WTC11 (cell line): Measurements from ENCODE around the gene SMARCA4. TPM values are rescaled to one million over a fixed set of nuclear protein-coding genes. Genes with fewer than 3 reads are reported as not detected.

Experiments
- ATAC-seq: fragments of 200-7000 bp; cut with Tn5 transposase; 2 replicates; pipeline ENCODE4 v1.10.0; 2021; ENCODE audit warnings: mild to moderate bottlenecking, moderate library complexity
- CTCF ChIA-PET: fragments of 300-600 bp; sonication (Branson Sonifier 250); formaldehyde crosslinking; loops from one replicate; lab custom pipeline; 2021; ENCODE audit warnings: antibody characterized with exemption; lab: Charles Lee
- POLR2A ChIA-PET: fragments of 350-600 bp; sonication (Branson Sonifier 250); formaldehyde crosslinking; loops from one replicate; lab custom pipeline; 2021; ENCODE audit warnings: antibody characterized with exemption; lab: Charles Lee
- DNase-seq: peaks from one replicate; pipeline ENCODE4 v3.0.0; 2021; ENCODE audit warnings: low spot score
- H3K27ac Mint-ChIP-seq: 2 replicates; pipeline ENCODE4 v1.8.0; 2021; ENCODE audit warnings: mixed read lengths
- H3K27me3 Mint-ChIP-seq: 2 replicates; pipeline ENCODE4 v1.8.0; 2021; ENCODE audit warnings: low read depth, mild to moderate bottlenecking, moderate library complexity, mixed read lengths
- H3K36me3 Mint-ChIP-seq: 2 replicates; pipeline ENCODE4 v1.8.0; 2021; ENCODE audit warnings: mixed read lengths
- H3K4me1 Mint-ChIP-seq: 2 replicates; pipeline ENCODE4 v1.8.0; 2022; ENCODE audit warnings: mixed read lengths
- H3K4me3 Mint-ChIP-seq: 2 replicates; pipeline ENCODE4 v1.8.0; 2021; ENCODE audit warnings: mild to moderate bottlenecking, moderate library complexity, mixed read lengths
- H3K9me3 Mint-ChIP-seq: 2 replicates; pipeline ENCODE4 v1.8.0; 2021; ENCODE audit warnings: mixed read lengths
- ATF6 ChIP-seq: sonication (generic); formaldehyde crosslinking; IDR thresholded peaks from 2 replicates; pipeline ENCODE4 v1.8.1; 2023; ENCODE audit warnings: mild to moderate bottlenecking, missing genetic modification reagents
- CREM ChIP-seq: sonication (generic); formaldehyde crosslinking; IDR thresholded peaks from 2 replicates; pipeline ENCODE4 v1.8.1; 2022; ENCODE audit warnings: mild to moderate bottlenecking, missing genetic modification reagents, moderate library complexity
- CTCF ChIP-seq: fragments of 200-600 bp; IDR thresholded peaks from 2 replicates; pipeline ENCODE4 v1.8.0; 2022; ENCODE audit warnings: antibody characterized with exemption
- ESRRA ChIP-seq: sonication (generic); formaldehyde crosslinking; IDR thresholded peaks from 2 replicates; pipeline ENCODE4 v1.8.1; 2022; ENCODE audit warnings: mild to moderate bottlenecking, missing genetic modification reagents, borderline replicate concordance
- FOXJ3 ChIP-seq: sonication (generic); formaldehyde crosslinking; IDR thresholded peaks from 2 replicates; pipeline ENCODE4 v1.9.0; 2021; ENCODE audit warnings: missing genetic modification reagents, mild to moderate bottlenecking, borderline replicate concordance
- KAT7 ChIP-seq: sonication (generic); formaldehyde crosslinking; IDR thresholded peaks from 2 replicates; pipeline ENCODE4 v1.8.1; 2023; ENCODE audit warnings: missing genetic modification reagents, mild to moderate bottlenecking, borderline replicate concordance
- MLX ChIP-seq: sonication (generic); formaldehyde crosslinking; IDR thresholded peaks from 2 replicates; pipeline ENCODE4 v1.8.1; 2023; ENCODE audit warnings: mild to moderate bottlenecking, missing genetic modification reagents, moderate library complexity
- RORB ChIP-seq: fragments of 250-450 bp; sonication (Bioruptor Pico); IDR thresholded peaks from 2 replicates; pipeline ENCODE4 v1.9.0; 2021; ENCODE audit warnings: mild to moderate bottlenecking
- SMAD3 ChIP-seq: sonication (generic); formaldehyde crosslinking; IDR thresholded peaks from 2 replicates; pipeline ENCODE4 v1.8.0; 2022; ENCODE audit warnings: missing genetic modification reagents, mild to moderate bottlenecking, borderline replicate concordance
- SMAD4 ChIP-seq: sonication (generic); formaldehyde crosslinking; IDR thresholded peaks from 2 replicates; pipeline ENCODE4 v1.8.0; 2022; ENCODE audit warnings: mild to moderate bottlenecking, missing genetic modification reagents
- TEAD1 ChIP-seq: sonication (generic); formaldehyde crosslinking; IDR thresholded peaks from 2 replicates; pipeline ENCODE4 v1.8.0; 2022; ENCODE audit warnings: mild to moderate bottlenecking, missing genetic modification reagents
- TEAD4 ChIP-seq: sonication (generic); formaldehyde crosslinking; IDR thresholded peaks from 2 replicates; pipeline ENCODE4 v1.8.0; 2022; ENCODE audit warnings: mild to moderate bottlenecking, missing genetic modification reagents
- TP53 ChIP-seq: sonication (generic); formaldehyde crosslinking; IDR thresholded peaks from 2 replicates; pipeline ENCODE4 v1.8.1; 2023; ENCODE audit warnings: mild to moderate bottlenecking, missing genetic modification reagents
- ZBTB21 ChIP-seq: sonication (generic); formaldehyde crosslinking; IDR thresholded peaks from 2 replicates; pipeline ENCODE4 v1.8.1; 2023; ENCODE audit warnings: mild to moderate bottlenecking, missing genetic modification reagents, borderline replicate concordance
- ZMAT4 ChIP-seq: fragments of 250-450 bp; sonication (Bioruptor Pico); IDR thresholded peaks from 2 replicates; pipeline ENCODE4 v1.9.0; 2021; ENCODE audit warnings: mild to moderate bottlenecking
- ZNF138 ChIP-seq: sonication (generic); formaldehyde crosslinking; conservative IDR thresholded peaks from 2 replicates; pipeline ENCODE4 v1.8.1; 2022; ENCODE audit warnings: mild to moderate bottlenecking, moderate library complexity, missing genetic modification reagents
- ZSCAN18 ChIP-seq: fragments of 250-450 bp; sonication (Bioruptor Pico); IDR thresholded peaks from 2 replicates; pipeline ENCODE4 v2.1.2; 2022; ENCODE audit warnings: mild to moderate bottlenecking, moderate library complexity
- total RNA-seq: library from RNA; stranded (reverse); gene quantifications from 3 replicates; pipeline ENCODE4 v1.2.3, GENCODE V29; 2021

The SMARCA4 gene
- total RNA-seq, 1 experiment from 2014 or later: 295 TPM

- Mint-ChIP-seq H3K36me3 (peaks cover 85% of the 10 kb centered on the region), H3K4me1 (no peaks in the 10 kb centered on the region), H3K9me3 (no peaks in the 10 kb centered on the region), H3K4me3 (no peak overlapping the region), H3K27me3 (no peaks in the 10 kb centered on the region), H3K27ac (no peak overlapping the region)
- ATAC-seq: no peak
- TF ChIP-seq FOXJ3 (CRISPR knock-in tag) (no peak), TP53 (CRISPR knock-in tag) (no peak), CTCF (no peak), ATF6 (no peak), TEAD1 (CRISPR knock-in tag) (no peak), SMAD4 (CRISPR knock-in tag) (no peak), TEAD4 (no peak), ESRRA (CRISPR knock-in tag) (no peak), MLX (CRISPR knock-in tag) (no peak), SMAD3 (no peak), KAT7 (CRISPR knock-in tag) (no peak), CREM (CRISPR knock-in tag) (no peak)
- CTCF ChIA-PET: no interaction called here
- DNase-seq: no peak
- POLR2A ChIA-PET: no interaction called here
These were observed 150.4 kb downstream of the SMARCA4 start for GRCh38 chr19:11111117-11111770.

- Mint-ChIP-seq H3K9me3 (no peaks in the 10 kb centered on the region), H3K4me3 (no peak overlapping the region), H3K27ac (no peak overlapping the region), H3K36me3 (peaks cover 85% of the 10 kb centered on the region), H3K27me3 (no peaks in the 10 kb centered on the region), H3K4me1 (no peaks in the 10 kb centered on the region)
- ATAC-seq: no peak
- DNase-seq: no peak
- TF ChIP-seq ZNF138: no peak
- no peak for TF ChIP-seq ZSCAN18 (CRISPR knock-in tag)
- TF ChIP-seq ZMAT4 (CRISPR knock-in tag): no peak
- TF ChIP-seq RORB (CRISPR knock-in tag): no peak
- no peak for TF ChIP-seq ZBTB21 (CRISPR knock-in tag)
- ChIA-PET CTCF (no interaction called here), POLR2A (no interaction called here)
These were observed 150.9 kb downstream of the SMARCA4 start for GRCh38 chr19:11111771-11112144.

Other genes starting within 250 kb of the SMARCA4 start
- 120 to 131 TPM (median 123 TPM) in 3 replicates for gene DNM2, start 243.0 kb upstream of the SMARCA4 start, total RNA-seq
- 28.5 to 40.9 TPM (median 40.6 TPM) in 3 replicates for gene TMED1, start 124.8 kb upstream of the SMARCA4 start, total RNA-seq
- 0.23 TPM in 1 of 3 replicates, not detected in the others for gene C19orf38, start 112.6 kb upstream of the SMARCA4 start, total RNA-seq
- 125 to 126 TPM (median 126 TPM) in 3 replicates for gene CARM1, start 89.5 kb upstream of the SMARCA4 start, total RNA-seq
- gene YIPF2, start 32.4 kb upstream of the SMARCA4 start, total RNA-seq: 63.3 to 65.5 TPM (median 64.4 TPM) in 3 replicates
- 30.0 to 33.8 TPM (median 32.0 TPM) in 3 replicates for gene TIMM29, start 32.2 kb upstream of the SMARCA4 start, total RNA-seq
- 93.5 to 98.9 TPM (median 97.8 TPM) in 3 replicates for gene LDLR, start 128.4 kb downstream of the SMARCA4 start, total RNA-seq
- 52.0 to 62.2 TPM (median 58.3 TPM) in 3 replicates for gene SPC24, start 194.8 kb downstream of the SMARCA4 start, total RNA-seq
- 31.8 to 35.1 TPM (median 33.2 TPM) in 3 replicates for gene KANK2, start 236.5 kb downstream of the SMARCA4 start, total RNA-seq